ENCODE measurements around the gene CHURC1. TPM values are rescaled to one million over a fixed set of nuclear protein-coding genes. Genes with fewer than 3 reads are reported as not detected.
A peak's percentile ranks its signal among the peaks of the same experiment; 100 is the strongest.

CHURC1 gene
- 53.4 TPM for total RNA-seq
- long read RNA-seq, transcript CHURC1-203 (4 exons, 2,629 nt): major isoform, 23 of 52 reads
- long read RNA-seq, transcript CHURC1-207 (2 exons, 571 nt): minor isoform, 12 of 52 reads
- long read RNA-seq, partial matches to known transcripts: 11 of 52 reads
- long read RNA-seq, other reads (novel, unspliced or antisense): 3 of 52 reads

DNA sequence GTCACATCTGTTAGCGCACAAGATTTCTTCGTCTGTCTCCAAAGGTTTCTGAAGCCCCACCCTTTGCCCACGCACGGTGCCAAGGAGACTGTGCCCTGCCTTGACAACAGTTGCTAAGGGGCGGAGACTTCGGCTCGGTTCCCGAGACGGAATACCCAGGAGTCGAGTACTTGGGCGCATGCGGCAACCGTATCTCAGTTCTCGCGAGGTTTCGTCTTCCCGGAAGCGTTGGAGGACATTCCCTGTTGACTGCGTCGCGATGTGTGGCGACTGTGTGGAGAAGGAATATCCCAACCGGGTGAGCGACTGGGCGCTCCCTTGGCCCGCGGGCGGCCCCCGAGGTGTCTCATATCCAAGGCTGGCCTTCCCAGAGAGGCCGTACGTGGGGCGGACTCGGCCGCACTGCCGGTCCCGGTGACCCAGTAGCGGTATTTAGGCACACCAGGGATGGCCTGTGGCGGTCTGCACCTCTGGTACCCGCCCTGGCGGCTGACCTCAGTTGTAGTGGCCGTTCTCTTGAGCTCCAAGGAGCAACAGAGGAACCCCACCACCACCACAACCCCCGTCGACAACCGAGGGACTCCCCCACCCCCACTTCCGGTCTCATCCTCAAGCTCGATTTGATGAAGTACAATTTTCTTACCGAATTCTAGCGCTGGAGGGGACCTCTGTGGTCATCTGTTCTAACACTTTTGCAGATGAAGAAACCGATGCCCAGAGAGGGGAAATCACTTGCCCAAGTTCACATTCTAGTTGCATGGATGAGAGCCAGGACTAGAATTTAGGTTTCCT lies at the start of gene CHURC1:
CHURC1 (plus strand) TSS at position 219 of the 792 bp plus-strand sequence; CDS start at position 260, 41 bp downstream.
- DNase-seq (ENCODE audit: low spot score): peak; percentile 98

DNA sequence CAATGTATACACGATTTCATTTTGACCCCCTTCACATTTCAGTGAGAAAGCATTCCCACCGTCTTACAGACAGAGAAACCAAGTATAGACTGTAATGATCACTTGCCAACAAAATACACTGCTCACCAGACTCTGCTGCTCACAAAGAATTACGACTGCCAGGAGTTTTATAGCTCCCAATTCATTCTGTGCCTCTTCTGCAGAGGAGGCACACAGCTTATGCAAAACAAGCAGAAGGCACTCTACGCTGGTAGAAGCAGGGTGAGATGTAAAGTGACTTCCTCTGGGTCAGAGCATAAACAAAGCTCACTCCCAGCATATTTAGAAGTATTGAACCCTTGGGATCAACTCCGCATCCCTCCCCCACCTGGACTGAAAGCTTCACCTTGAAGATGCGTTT lies 49.1 kb upstream of the CHURC1 start:
- DNase-seq (ENCODE audit: low spot score): no peak

DNA sequence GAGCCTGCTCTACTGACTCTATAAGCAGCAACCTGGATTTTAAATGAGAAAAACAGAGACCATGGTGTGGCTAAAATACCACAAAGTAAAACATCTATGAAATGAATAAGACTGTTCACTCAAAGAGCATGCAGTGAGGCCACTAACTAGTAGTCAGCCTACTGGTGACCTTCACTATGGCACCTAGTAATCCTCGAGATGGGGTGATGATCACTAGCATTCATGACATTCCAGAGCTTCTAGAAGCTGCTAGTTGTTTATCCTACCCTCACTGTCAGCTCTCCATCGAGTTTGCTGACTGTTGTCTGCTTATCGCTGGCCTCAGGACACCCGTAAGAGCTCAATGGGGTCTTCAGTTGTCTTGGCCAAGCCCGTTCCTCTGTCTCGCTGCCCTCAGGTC lies 48.3 kb upstream of the CHURC1 start:
- DNase-seq (ENCODE audit: low spot score): no peak

DNA sequence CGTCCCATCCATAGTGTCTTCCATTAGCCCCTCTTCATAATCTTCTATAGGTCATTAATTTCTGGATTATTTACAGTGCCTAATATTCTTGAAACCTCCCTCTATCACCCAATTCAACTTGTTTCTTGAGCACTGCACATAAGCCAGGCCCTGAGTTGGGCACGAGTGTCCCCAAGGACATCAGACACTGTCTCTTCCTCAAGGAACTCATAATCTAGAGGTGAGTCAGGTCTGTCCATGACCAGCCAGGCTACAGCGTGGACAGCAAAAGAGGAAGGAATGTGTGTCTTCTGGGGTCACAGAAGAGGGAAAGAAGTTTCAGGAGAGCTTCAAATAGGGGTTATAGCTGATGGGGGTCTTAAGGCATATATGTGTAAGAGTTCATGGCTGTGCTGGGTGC lies 47.1 kb upstream of the CHURC1 start:
- DNase-seq (ENCODE audit: low spot score): no peak

DNA sequence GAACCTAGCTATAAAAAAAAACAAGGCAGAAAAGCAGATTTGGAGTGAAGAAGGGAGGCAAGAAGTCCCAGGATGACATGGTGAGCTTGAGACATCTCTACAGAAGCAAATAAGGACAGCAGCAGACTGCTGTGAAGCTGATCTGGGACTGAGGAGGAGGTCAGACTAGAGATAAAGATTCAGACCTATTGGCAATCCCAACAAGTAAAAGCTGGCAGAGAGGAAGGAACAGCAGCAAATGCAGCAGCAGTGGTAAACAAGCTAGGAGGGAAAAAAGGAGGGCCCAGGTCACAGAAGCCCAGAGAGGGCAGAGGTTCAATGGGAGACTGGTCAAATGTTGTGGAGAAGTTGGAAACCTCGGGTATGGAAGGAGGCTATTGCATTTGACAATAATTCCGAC lies 45.9 kb upstream of the CHURC1 start:
- no peak for DNase-seq (ENCODE audit: low spot score)

DNA sequence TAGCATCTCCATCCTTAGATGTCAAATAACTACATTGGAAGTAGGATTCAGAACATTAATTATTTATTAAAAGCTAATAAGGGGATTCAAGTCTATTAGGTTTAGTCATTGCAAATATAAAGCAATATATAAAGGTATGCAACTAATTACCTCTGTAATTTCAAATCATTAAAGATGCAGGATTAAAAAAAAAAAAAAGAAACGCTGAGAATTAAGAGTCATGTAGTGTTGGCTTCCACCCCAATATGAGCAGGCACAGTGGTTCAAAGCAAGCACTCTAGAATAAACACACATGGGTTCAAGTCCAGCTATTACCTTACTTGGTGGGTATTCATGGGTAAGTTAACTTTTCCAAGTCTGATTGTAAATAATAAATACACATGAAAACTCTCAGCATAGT lies 45.4 kb upstream of the CHURC1 start:
- no peak for DNase-seq (ENCODE audit: low spot score)

DNA sequence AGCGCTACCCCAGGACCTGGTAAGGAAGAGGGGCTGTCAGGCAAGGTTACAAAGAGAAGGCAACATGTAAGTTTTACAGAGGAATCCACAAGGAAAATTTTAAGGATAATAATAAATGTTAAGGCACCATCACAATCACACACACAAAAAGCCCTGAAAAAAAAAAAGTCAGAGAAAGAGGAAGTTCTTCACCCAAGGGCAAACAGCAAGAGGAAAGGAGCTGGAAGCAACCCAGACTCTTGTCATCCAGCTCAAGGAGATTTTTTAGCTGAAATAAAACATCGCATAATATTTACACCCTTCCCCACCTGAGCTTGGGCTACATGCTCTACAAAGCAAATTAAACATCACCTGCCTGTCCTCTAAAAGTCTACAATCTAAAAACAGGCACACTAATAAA lies 44.1 kb upstream of the CHURC1 start:
- DNase-seq (ENCODE audit: low spot score): no peak

DNA sequence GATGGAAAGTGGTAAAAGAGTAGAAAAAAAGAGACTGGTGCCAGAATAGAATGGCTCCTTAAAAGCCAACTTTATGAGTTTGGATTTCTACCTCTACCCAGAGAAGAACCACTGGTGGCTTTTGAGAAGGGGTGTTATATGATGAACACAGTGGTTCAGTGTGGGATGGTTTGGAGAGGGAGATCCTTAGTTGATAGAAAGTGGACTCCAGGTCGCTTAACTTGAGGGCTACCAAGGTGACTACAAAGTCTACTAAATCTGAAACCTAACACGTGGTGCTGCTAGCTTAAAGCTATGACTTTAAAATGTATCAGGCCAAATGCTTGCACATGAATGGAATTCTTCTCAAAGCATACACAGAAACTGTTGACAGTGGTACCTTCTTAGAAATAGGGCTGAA lies 42.9 kb upstream of the CHURC1 start:
- DNase-seq (ENCODE audit: low spot score): no peak

DNA sequence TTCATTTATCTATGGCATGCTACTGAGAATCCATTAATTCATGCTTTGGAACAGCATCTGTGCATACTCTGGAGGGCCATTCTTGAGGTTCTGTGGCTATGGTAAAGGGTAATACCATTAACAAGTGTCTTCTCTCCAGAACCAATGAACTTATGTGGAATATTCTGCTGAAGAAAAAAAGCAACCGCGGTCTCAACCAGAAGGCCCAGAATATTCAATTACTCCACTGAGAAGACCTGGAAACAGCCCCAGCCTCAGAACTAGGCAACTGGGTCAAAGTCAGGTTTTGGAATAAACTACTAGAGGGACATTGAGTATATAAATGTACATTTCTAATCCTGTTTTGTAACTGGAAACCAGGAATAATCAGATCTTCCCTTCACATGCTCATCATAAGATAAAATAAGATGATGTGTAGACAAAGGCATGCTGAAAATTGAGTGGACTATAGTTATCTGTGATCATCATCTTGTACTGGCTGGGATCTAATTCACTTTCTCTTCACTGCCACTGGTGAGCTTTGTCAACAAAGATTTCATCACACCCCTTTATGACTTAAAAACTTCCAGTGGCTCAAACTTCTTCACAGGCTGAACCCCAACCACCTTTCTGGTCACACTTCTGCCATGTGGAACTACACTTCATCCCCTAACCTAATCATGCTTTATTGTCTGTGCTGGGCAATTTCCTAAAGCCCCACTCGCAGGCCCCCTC lies 40.6 kb upstream of the CHURC1 start:
- no peak for DNase-seq (ENCODE audit: low spot score)

DNA sequence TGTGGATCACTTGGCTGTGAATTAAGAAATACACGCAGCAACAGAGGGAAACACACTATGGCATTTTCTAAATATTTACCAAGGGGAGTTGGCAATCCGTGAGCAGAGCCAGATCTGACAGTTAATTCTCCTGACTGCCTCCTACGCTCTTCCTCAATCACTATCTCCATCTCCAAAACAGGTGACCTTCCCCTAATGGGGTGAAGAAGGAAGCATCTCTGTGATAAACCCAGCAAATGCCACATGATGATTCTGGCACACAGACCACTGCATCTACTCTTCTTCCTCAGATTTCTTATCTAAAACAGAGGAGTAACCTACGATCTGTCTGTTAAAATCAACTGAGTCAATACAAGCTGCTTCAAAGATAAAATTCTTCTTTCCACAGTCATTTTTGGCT lies 38.9 kb upstream of the CHURC1 start:
- no peak for DNase-seq (ENCODE audit: low spot score)

DNA sequence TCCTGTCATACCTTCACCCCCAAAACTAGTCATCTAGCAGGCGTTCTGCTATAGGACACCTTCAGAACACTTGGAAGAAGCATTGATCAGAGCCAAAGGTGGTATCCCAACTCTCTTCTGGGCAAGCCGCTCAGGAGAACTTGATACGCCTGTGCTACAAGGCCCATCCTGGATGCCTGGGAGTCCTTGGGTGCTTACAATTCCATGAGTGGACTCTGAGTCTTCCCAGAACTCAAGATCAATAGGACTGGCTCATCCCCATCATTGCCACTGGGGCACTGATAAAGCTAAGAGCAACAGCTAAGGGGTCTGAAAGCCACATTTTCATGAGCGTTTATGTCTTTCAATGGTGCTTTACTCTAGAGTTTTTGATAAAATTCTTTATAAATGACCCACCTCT lies 36.4 kb upstream of the CHURC1 start:
- no peak for DNase-seq (ENCODE audit: low spot score)

DNA sequence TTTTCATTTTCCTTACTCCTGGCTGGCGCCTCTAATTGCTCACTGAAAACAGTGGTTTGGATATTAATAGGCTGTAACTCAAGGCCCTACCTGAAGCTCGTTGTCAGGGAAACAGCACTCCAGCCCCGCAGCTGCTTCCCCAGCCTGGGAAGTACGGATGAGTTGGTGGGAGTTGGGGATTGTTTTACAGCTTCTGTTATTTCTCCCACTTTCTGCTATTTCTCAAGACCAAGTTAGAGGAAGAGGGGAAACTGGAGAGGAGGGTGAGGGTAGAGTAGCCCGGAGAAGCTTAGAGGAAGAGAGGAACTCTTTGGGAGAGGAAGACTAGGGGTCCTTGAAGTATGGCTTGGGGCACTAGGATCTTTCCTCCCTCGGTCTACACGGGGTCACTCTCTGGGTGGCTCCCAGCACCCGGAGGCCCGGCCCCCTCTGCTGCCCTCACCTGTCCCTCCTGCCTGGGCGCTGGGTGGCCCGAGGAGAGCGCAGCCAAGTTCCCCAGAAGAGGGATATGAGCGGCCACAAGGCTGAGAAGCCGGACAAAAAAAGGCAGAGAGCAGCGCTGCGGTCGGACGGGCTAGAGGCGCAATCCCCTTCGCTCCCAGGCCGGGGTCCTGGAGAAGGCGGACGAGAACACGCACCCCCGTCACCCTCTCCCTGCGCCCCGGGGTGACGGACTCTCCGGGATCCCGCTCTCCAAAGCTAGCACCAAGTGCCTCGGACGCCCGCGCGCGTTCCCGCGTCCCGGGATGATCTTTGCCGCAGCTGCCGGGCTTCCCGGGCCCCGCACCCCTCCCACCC lies 35.2 kb upstream of the CHURC1 start:
- no peak for DNase-seq (ENCODE audit: low spot score)

DNA sequence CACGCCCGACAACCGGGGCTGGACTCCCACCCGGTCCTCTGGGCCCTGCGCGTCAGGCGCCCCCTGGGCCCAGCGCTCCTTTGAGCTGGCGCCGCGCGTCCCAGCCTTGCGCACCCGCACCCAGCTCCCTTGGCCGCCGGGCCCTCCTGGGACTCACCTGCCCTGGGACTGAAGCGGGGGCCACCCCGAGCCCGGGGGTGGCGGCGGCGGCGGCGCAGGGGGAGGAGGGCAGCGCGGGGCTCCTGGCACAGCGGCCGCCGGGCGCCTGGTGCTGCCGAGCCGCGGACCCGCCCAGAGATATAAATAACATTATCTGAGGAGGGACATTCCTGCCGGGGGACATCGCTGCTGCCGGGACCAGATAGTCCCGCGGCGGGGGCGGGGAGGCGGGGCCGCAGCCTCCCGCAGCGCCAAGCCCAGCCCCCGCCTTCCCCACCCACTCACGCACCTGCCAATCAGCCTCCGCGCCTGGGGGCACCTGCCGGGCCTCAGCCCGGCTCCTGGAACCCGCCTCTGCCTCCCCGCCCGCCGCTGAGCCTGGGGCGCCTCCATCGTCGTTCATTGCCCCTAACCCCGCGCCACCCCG lies 34.5 kb upstream of the CHURC1 start, which contains the start of gene SPTB:
SPTB (minus strand) TSS at position 273 of the 586 bp plus-strand sequence. CDS start 56,813 bp downstream, outside the sequence.
- no peak for DNase-seq (ENCODE audit: low spot score)

DNA sequence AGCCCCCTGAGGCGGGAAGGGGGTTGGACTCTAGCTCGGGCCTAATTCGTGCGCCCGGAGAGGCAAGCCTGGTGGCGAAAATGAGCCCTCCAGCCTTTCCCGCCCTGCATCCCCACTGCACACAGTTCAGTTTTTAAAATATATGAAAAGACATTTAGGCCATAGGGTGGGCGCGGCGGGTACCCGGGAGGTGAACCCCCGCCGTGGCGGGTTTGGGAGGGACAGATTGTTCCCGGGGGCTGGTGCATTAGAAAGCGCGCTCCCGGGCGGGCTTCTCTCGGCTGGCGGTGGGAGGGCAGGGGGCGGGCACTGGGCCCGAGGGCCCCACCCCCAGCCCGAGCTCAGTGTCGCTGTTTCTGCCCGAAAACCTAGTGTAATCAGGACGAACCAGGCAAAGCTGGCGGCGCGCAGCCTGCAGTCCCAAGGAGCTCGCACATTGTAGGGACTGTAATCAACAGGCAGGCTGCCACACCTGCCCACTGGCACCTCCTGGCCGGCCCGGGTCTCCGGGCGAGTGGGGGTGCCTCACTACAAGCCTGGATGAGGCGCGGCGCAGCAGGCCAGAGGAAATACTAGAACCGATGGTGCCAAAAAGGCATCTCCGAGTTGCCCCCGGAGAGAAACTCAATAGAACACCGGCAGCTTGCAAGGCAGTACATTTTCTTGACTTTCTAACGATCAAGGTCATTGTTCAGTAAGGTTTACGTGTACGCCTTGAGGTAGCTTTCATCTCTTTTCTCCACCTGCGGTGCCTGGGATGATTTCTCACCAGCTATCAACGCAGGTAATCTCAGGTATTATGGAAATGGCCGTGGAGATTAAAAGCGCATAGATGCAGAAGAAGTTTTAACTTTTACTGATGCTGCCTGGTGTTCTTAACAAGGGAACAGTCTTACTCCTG lies 33.8 kb upstream of the CHURC1 start:
- no peak for DNase-seq (ENCODE audit: low spot score)

DNA sequence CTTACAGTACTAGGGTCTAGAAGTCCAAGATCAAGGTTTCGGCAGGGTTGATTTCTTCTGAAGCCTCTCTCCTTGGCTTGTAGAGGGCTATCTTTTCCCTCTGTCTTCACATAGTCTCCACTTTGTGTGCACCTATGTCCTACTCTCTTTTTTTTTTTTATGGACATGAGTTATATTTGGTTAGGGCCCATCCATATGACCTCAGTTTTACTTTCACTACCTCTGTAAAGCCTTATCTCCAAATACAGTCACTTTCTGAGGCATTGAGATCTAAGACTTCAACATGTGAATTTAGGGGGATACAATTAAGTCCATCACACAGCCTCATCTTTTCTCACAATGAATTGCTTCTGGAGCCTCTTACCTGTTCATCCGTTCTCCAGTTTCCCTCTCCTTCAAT lies 28.7 kb upstream of the CHURC1 start:
- DNase-seq (ENCODE audit: low spot score): no peak

DNA sequence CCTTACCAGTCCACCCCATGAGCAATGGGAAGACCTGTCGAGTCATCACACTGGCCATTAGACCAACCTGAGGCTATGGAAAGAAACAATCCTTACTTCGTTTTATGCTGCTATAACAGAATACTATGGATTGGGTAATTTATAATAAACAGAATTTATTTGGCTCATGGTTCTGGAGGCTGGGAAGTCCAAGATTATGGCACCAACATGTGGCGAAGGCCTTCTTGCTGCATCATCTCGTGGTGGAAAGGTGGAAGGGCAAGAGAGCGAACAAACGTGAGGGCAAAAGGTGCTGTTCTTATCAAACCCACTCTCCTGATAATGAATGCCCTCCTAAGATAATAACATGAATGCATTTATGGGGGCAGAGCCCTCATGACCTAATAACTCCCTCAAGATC lies 24.9 kb upstream of the CHURC1 start:
- no peak for DNase-seq (ENCODE audit: low spot score)

DNA sequence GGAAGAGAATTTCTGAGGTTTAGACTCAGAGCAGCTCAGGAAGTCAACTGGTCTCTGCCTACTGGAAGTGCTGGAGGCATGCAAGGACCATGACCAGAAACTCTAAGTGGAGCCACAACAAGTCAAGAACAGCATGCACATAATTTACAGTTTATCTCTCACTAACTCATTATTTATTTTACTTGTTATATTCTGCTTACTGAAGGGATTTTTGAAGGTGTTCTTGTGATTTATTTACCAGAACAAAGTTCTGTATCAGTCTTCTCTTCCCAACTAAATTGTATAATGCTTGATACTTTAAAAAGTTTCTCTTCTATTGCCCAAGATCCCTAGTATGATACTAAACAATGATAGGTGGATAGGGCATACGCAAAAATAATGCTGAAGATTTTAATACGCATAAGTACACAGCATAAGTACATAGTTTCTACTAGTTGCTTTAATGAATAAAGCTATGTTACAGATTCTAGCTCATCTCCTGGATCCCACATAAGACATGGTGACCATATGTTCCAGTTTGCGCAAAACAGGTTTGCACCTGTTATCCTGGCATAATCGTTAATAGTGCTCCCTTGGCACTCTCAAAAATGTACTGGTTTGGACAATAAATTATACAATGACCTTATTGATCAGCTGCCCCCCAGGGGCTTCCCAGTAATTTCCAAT lies 22.9 kb upstream of the CHURC1 start:
- DNase-seq (ENCODE audit: low spot score): no peak

DNA sequence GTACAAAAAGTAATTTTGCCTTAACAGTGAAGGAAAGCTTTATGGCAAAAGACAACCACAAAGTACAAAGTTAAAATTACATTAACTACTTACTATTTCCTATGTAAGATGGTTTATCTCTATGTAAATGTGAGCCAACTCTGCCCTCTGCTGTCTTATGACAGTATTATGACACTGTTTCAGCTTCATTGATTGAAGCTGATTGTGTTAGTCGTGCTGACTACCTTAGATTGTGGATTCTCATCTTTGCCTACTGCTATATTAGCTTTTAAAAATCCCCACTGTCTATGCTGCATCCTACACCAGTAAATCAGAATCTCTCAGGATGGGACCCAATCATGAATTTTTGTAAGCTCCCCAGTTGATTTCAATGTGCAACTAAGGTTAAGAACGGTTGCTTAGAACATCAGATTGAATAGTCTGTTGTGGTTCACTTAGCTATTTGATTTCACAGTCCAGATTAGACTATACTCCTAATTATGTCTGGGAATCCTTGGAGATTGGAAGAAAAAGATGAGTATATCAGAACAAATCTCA lies 22.3 kb upstream of the CHURC1 start:
- DNase-seq (ENCODE audit: low spot score): no peak

DNA sequence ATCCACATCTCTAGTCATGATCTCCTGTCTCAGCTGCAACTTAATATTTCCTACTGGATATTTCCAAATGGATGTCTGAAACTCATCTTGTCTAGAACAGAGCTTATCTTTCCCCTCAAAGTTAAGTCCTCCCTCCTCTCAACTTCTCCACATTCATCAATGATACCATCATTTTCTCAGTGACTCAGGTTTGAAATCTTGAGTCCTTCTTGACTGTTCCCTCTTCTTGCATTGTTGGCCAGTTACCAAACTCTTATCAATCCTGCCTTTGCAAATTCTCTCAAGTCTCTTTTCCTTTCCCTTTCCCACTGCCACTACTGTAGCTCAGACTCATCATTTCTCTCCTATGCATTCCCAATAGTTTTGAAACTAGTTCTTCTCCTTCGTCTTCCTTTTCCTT lies 14.3 kb upstream of the CHURC1 start:
- DNase-seq (ENCODE audit: low spot score): no peak
